Natural killer cell treated with Interleukin-12 subunit alpha and Interleukin-12 subunit beta and Interleukin-15 and Interleukin-18, amount 100 ng/mL, for 72 hours (primary cell): ENCODE measurements around the gene PHLPP1. TPM values are rescaled to one million over a fixed set of nuclear protein-coding genes. Genes with fewer than 3 reads are reported as not detected.

Experiments
- ATAC-seq, 2 donors: fragments of 150-1000 bp; cut with Tn5 transposase in 1 of 2; sonication (Bioruptor Pico), chemical (Tn5 transposase) in 1 of 2; 2 replicates each; pipeline ENCODE4 v1.10.0; 2021
- DNase-seq: peaks from one replicate; pipeline ENCODE4 v3.0.0; 2022; ENCODE audit warnings: low spot score
- H3K27ac Mint-ChIP-seq, 2 donors: 1 replicate in 1 of 2; 2 replicates in 1 of 2; pipeline ENCODE4 v1.8.0; 2022; ENCODE audit warnings: mixed read lengths in 2 of 2, mild to moderate bottlenecking in 1 of 2, moderate library complexity in 1 of 2
- H3K27me3 Mint-ChIP-seq, 2 donors: 1 replicate in 1 of 2; 2 replicates in 1 of 2; pipeline ENCODE4 v1.8.0; 2022; ENCODE audit warnings: mixed read lengths in 2 of 2
- H3K36me3 Mint-ChIP-seq: one replicate; pipeline ENCODE4 v1.8.0; 2022; ENCODE audit warnings: mixed read lengths
- H3K4me1 Mint-ChIP-seq, 2 donors: 1 replicate in 1 of 2; 2 replicates in 1 of 2; pipeline ENCODE4 v1.8.0; 2022; ENCODE audit warnings: low read depth in 2 of 2, mixed read lengths in 2 of 2, mild to moderate bottlenecking in 1 of 2
- H3K4me3 Mint-ChIP-seq: one replicate; pipeline ENCODE4 v1.8.0; 2022; ENCODE audit warnings: mixed read lengths
- H3K9me3 Mint-ChIP-seq: 2 replicates; pipeline ENCODE4 v1.8.0; 2022; ENCODE audit warnings: mixed read lengths
- total RNA-seq, 2 donors: library from RNA; stranded (reverse); gene quantifications; one replicate each; pipeline ENCODE4 v1.2.3, GENCODE V29; 2022

The PHLPP1 gene
- total RNA-seq, 2 donors from 2014 or later = 8.3 to 12.7 TPM

DNA sequence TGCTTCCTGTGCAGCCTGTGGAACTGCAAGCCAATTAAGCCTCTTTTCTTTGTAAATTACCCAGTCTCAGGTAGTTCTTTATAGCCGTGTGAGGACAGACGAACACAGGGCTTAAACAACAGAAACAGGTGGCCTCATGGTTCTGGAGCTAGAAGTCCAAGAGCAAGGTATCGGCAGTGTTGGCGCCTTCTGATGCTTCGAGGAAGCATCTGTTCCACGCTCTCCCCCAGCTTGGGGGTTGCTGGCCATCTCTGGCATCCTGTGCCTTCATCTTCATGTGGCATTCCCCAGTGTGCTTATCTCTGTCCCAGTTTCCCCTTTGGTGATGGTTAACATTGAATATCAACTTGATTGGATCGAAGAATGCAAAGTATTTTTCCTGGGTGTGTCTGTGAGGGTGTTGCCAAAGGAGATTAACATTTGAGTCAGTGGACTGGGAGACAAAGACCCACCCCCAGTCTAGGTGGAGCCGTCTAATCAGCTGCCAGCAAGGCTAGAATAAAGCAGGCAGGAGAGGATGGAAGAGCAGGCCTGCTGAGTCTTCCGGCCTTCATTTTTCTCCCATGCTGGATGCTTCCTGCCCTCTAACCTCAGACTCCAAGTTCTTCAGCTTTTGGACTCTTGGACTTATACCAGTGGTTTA, 287.6 kb downstream of the PHLPP1 start:
- Mint-ChIP-seq H3K4me3 (no peak overlapping the region), H3K4me1 (peaks cover 0 to 2% of the 10 kb centered on the region in 2 donors)
- no peak for DNase-seq

GRCh38 chr18:63003899-63004298, 288.6 kb downstream of the PHLPP1 start:
- Mint-ChIP-seq H3K36me3 (no peaks in the 10 kb centered on the region), H3K27ac (no peak overlapping the region), H3K4me3 (no peak overlapping the region), H3K9me3 (no peaks in the 10 kb centered on the region), H3K27me3 (peaks cover 2 to 7% of the 10 kb centered on the region in 2 donors), H3K4me1 (peaks cover 0 to 2% of the 10 kb centered on the region in 2 donors)
- no peak for DNase-seq
- ATAC-seq = no peak

More for the DNA sequence above, 287.6 kb downstream of the PHLPP1 start:
- ATAC-seq = no peak
- peaks cover 4 to 16% of the 10 kb centered on the region in 2 donors for H3K27me3 Mint-ChIP-seq
- no peaks in the 10 kb centered on the region for H3K9me3 Mint-ChIP-seq
- no peaks in the 10 kb centered on the region for H3K36me3 Mint-ChIP-seq
- no peak overlapping the region for H3K27ac Mint-ChIP-seq

GRCh38 chr18:63004466-63005089, 289.2 kb downstream of the PHLPP1 start:
- H3K4me3 Mint-ChIP-seq = no peak overlapping the region
- ATAC-seq (peak; percentile 24 to 53), DNase-seq (no peak)
- H3K27ac Mint-ChIP-seq = no peak overlapping the region
- peaks cover 3 to 4% of the 10 kb centered on the region in 2 donors for H3K27me3 Mint-ChIP-seq
- no peaks in the 10 kb centered on the region for H3K9me3 Mint-ChIP-seq
- H3K36me3 Mint-ChIP-seq = no peaks in the 10 kb centered on the region
- H3K4me1 Mint-ChIP-seq = peaks cover 0 to 2% of the 10 kb centered on the region in 2 donors

DNA sequence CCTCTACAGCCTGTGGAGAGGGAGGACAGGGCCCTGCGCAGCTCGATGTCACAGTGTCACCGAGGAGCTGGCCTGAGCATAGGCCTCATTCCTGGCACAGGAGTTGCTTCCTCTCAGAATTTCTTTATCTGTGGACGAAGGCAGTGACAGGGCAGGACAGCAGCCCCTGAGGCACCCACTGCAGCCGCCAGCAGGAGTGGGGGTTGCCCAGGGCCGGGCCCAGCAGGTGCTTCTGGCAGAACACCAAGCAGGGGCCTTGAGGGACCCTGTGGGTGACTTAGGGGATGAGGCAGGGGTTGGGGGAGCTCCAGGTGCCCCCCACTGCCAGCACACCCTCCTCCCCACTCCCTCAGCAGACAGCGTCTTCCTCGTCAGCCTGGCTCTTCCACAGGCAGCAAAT, 290.0 kb downstream of the PHLPP1 start:
- no peaks in the 10 kb centered on the region for H3K36me3 Mint-ChIP-seq
- no peaks in the 10 kb centered on the region for H3K9me3 Mint-ChIP-seq
- peaks cover 0 to 2% of the 10 kb centered on the region in 2 donors for H3K4me1 Mint-ChIP-seq
- H3K27me3 Mint-ChIP-seq = peaks cover 6 to 9% of the 10 kb centered on the region in 2 donors
- no peak overlapping the region for H3K4me3 Mint-ChIP-seq
- H3K27ac Mint-ChIP-seq = no peak overlapping the region
- DNase-seq (no peak), ATAC-seq (no peak)

- H3K27me3 Mint-ChIP-seq = peaks cover 6 to 18% of the 10 kb centered on the region in 2 donors
- DNase-seq (no peak), ATAC-seq (no peak)
- no peaks in the 10 kb centered on the region for H3K36me3 Mint-ChIP-seq
- H3K9me3 Mint-ChIP-seq = no peaks in the 10 kb centered on the region
- H3K27ac Mint-ChIP-seq = no peak overlapping the region
- no peak overlapping the region for H3K4me3 Mint-ChIP-seq
- peaks cover 0 to 2% of the 10 kb centered on the region in 2 donors for H3K4me1 Mint-ChIP-seq
These were observed 291.9 kb downstream of the PHLPP1 start for GRCh38 chr18:63007231-63007630.

DNA sequence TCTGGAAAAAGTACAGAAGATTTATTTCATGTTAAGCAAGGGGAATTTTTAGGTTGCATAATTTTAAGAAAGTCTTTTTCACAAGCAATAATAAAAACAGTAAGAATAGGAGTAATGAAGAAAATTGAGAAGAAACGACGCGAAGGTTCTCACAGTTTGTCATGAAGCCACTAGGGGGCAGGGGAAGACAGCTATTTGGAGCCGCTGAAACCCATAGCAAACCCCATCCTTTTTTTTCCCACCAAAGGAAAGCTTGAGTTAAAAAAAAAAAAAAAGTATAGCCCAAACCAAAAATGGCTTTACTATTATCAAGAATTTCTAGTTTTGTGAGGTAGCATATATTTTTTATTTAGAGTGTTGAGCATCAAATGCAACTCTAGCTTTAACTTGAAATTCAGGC, 300.9 kb downstream of the PHLPP1 start:
- no peaks in the 10 kb centered on the region for H3K4me1 Mint-ChIP-seq
- peaks cover 10 to 18% of the 10 kb centered on the region in 2 donors for H3K27me3 Mint-ChIP-seq
- no peak for DNase-seq
- ATAC-seq = no peak
- peaks cover 13% of the 10 kb centered on the region for H3K36me3 Mint-ChIP-seq
- no peak overlapping the region for H3K4me3 Mint-ChIP-seq
- H3K27ac Mint-ChIP-seq = no peak overlapping the region
- peaks cover 6% of the 10 kb centered on the region for H3K9me3 Mint-ChIP-seq

GRCh38 chr18:63017076-63017475, 301.7 kb downstream of the PHLPP1 start:
- Mint-ChIP-seq H3K9me3 (peaks cover 6% of the 10 kb centered on the region), H3K4me3 (no peak overlapping the region), H3K36me3 (peaks cover 13% of the 10 kb centered on the region), H3K27ac (no peak overlapping the region), H3K27me3 (peaks cover 10 to 15% of the 10 kb centered on the region in 2 donors), H3K4me1 (no peaks in the 10 kb centered on the region)
- no peak for ATAC-seq
- DNase-seq = no peak

- no peak for ATAC-seq
- Mint-ChIP-seq H3K9me3 (peaks cover 6% of the 10 kb centered on the region), H3K27me3 (peaks cover 10 to 15% of the 10 kb centered on the region in 2 donors), H3K27ac (no peak overlapping the region), H3K36me3 (peaks cover 13% of the 10 kb centered on the region), H3K4me3 (no peak overlapping the region), H3K4me1 (no peaks in the 10 kb centered on the region)
- no peak for DNase-seq
These were observed 302.6 kb downstream of the PHLPP1 start for GRCh38 chr18:63017977-63018376.

- Mint-ChIP-seq H3K36me3 (peaks cover 11% of the 10 kb centered on the region), H3K27me3 (peaks cover 0 to 2% of the 10 kb centered on the region in 2 donors), H3K4me3 (no peak overlapping the region), H3K4me1 (no peaks in the 10 kb centered on the region), H3K27ac (no peak overlapping the region), H3K9me3 (peaks cover 6% of the 10 kb centered on the region)
- no peak for DNase-seq
- ATAC-seq = no peak
These were observed 307.2 kb downstream of the PHLPP1 start for GRCh38 chr18:63022429-63023022.

DNA sequence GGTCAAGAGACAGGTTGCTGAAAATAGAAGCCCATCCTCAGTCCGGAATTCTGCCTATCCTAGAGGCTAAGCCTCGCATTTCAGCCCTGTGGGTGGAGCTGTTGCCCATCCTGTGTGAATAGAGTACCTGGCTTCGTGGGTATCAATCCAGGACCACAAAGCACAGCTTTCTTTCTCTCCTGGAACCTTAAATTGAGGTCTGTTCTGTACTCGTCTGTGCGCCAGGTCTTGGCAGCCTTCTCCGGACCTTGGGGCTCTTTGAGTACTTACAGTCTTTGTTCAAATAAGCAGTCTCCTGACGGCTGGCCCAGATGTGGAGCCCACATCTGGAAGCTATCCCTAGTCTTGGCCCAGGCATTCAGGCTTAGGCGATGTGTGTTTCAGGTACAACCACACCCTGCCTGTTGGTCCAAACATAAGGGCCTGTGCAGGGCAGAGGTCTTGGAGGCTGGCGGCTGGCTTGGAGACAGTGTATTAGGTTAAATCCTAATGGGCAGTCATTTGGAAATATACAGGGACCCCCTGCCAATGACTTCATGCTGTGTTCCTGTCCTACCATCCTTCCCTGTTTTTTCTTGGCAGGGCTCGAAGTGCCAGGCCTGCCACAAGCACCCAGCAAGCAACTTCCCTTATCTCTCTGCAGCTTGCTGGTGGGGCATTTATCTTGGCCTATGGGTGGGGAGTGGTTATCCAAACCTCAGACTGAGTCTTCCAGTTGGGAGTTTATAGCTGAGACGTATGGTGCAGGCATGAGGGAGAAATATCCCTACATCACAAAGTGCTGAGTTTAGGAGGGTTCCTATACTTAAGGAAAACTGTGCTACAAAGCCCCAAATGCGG, 310.1 kb downstream of the PHLPP1 start:
- no peak for DNase-seq
- no peaks in the 10 kb centered on the region for H3K36me3 Mint-ChIP-seq
- H3K4me3 Mint-ChIP-seq = no peak overlapping the region
- no peak overlapping the region for H3K27ac Mint-ChIP-seq
- no peaks in the 10 kb centered on the region for H3K27me3 Mint-ChIP-seq
- peaks cover 0 to 3% of the 10 kb centered on the region in 2 donors for H3K4me1 Mint-ChIP-seq
- no peak for ATAC-seq
- H3K9me3 Mint-ChIP-seq = no peaks in the 10 kb centered on the region

DNA sequence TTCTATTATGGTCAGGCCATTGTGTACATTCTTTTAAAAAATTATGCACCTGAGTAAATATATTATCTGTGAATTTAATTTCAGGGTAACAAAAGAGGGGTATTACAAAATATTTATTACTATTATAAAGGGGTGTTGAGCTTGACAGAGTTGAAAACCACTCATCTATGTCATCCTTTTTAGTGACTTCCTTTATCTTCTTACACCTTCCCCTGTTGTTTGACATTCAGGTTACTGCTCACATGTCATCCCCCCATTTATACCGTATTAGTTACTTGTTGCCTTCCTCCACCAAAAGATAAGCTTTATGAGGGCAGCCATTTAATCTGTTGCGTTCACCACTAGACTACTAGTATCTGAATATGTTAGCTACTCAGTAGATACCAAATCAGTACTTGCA, 313.0 kb downstream of the PHLPP1 start:
- no peak overlapping the region for H3K4me3 Mint-ChIP-seq
- ATAC-seq = no peak
- H3K27ac Mint-ChIP-seq = no peak overlapping the region
- peaks cover 0 to 7% of the 10 kb centered on the region in 2 donors for H3K4me1 Mint-ChIP-seq
- H3K36me3 Mint-ChIP-seq = no peaks in the 10 kb centered on the region
- DNase-seq = no peak
- H3K9me3 Mint-ChIP-seq = peaks cover 3% of the 10 kb centered on the region
- no peaks in the 10 kb centered on the region for H3K27me3 Mint-ChIP-seq
